Transverse colon (tissue), 3 donors: ENCODE results near the gene DIP2B.

Experiments
- CTCF ChIP-seq, 5 experiments: fragments of 200-600 bp in 3 of 5; fragments of 450-650 bp in 2 of 5; sonication (generic) in 3 of 5; IDR thresholded peaks; 1 replicate in 2 of 5; 2 replicates in 3 of 5; pipeline ENCODE4 v1.5.1; 2016 to 2017; ENCODE audit warnings: antibody characterized with exemption in 5 of 5, inconsistent platforms in 3 of 5, mild to moderate bottlenecking in 2 of 5, moderate library complexity in 1 of 5
- POLR2A ChIP-seq: fragments of 450-650 bp; IDR thresholded peaks from one replicate; pipeline ENCODE4 v1.6.1; 2016; ENCODE audit warnings: antibody characterized with exemption, mild to moderate bottlenecking, moderate library complexity

- TF ChIP-seq CTCF (IDR thresholded peaks at IDR 0.05) (no peak), POLR2A (no peak)
Measured at GRCh38 chr12:50672158-50672557, 167.4 kb downstream of the DIP2B start.
